AG09319 (cell line): ENCODE results near the gene CXorf49.

Experiments
- DNase-seq: peaks from one replicate; pipeline ENCODE4 v3.0.0-alpha.2; 2010; ENCODE audit warnings: low read depth; ENCODE audit errors: extremely low read depth
- CTCF ChIP-seq: IDR thresholded peaks from 2 replicates; pipeline ENCODE4 v1.5.1; 2011; ENCODE audit warnings: low read depth, mild to moderate bottlenecking, inconsistent platforms, low read length, moderate library complexity

Gene CXorf49

GRCh38 chrX:71668248-71668595 lies 49.9 kb downstream of the CXorf49 start:
- DNase-seq = no peak
- no peak for TF ChIP-seq CTCF

- TF ChIP-seq CTCF = no peak
- no peak for DNase-seq
Observed at GRCh38 chrX:71667328-71668247, 50.5 kb downstream of the CXorf49 start, which contains the start of gene LOC101059915. Gene LOC101059915 (plus strand): TSS chrX:71667546.

DNA sequence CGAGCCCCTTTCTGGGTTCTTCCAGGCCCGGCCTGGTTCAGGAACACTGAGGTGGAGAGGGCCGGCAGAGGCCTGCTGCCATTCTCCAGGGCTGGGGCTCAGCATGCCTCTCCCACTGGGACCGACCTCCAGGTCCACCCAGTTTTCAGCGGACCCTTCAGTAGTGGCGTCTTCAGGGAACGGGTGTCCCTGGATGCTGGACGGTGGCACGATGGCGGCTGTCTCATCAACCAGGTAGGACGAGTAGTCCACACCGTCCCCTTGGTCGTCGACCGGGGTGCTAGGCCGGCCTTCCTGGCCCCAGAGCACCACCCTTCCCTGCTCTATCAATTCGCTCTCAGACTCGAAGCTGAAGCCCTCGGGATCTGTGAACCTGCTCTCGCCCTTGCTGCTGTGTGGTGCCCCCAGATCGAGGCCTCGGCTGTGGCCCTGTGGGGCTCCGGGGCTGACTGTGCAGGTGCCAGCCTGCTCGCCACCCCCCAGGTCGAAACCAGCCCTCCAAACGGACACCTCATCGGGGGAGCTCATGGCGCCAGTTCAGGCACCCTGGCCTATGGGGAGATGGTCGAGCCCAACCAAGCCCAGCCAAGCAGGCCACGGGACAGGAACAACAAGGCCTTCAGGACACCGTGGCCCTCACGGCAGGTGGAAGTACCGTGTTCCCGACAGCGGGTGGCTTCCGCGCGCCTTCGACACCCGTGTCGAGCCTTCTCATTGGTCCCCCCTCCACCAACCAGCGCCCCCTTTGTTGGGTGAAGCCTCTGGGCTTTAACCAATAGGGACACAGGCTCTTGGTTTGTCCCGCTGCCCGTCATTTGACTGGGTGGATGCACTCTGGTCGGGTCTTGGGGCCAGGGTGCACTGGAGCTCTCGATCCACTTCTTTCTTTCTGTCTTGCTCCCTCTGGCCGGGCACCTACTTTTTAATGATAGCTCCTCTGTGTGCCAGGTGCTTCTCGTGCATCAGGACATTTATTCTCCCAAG lies 51.6 kb downstream of the CXorf49 start:
- no peak for TF ChIP-seq CTCF
- DNase-seq = no peak

GRCh38 chrX:71665747-71666146 lies 52.3 kb downstream of the CXorf49 start:
- DNase-seq = no peak
- no peak for TF ChIP-seq CTCF

- DNase-seq = no peak
- no peak for TF ChIP-seq CTCF
Observed at GRCh38 chrX:71664889-71665491, 53.1 kb downstream of the CXorf49 start.
